Endothelial cell of umbilical vein (primary cell): ENCODE data around the gene KRT31. TPM values are rescaled to one million over a fixed set of nuclear protein-coding genes. Genes with fewer than 3 reads are reported as not detected.
"Not testable (repeated sequence)": the region's sequence is repeated elsewhere in the genome, so short reads cannot be mapped to it uniquely, and the experiment has no call there.

ENCODE experiments used
- BruUV-seq: library from RNA; stranded (reverse); fragments of 400-500 nt; replicated peaks from 2 replicates; lab custom pipeline; 2021; lab: Mats Ljungman, UMichigan
- CTCF ChIA-PET: fragments of 300-600, 350-600 bp; sonication (Branson Sonifier 250); formaldehyde crosslinking; loops from one replicate; lab custom pipeline; 2021; ENCODE audit warnings: antibody characterized with exemption, inconsistent platforms; lab: Charles Lee
- POLR2A ChIA-PET: fragments of 300-600, 350-600 bp; sonication (Branson Sonifier 250); formaldehyde crosslinking; loops from one replicate; lab custom pipeline; 2021; ENCODE audit warnings: antibody characterized with exemption, inconsistent platforms; lab: Charles Lee
- DNase-seq: peaks from one replicate; pipeline ENCODE4 v3.0.0-alpha.2; 2011; ENCODE audit warnings: low read depth, low spot score
- FAIRE-seq: peaks from 2 replicates; lab custom pipeline; 2011; peaks lifted over from hg19 to GRCh38; lab: Jason Lieb, UNC
- H2AFZ ChIP-seq: 2 replicates; pipeline ENCODE4 v1.6.0; 2012; ENCODE audit warnings: low read depth, low read length, control low read depth, inconsistent platforms
- H3K27ac ChIP-seq: 2 replicates; pipeline ENCODE4 v1.5.1; 2011; ENCODE audit warnings: low read depth, mild to moderate bottlenecking, control low read depth, low read length, moderate library complexity; ENCODE audit not compliant: insufficient read depth
- H3K27me3 ChIP-seq, 2 experiments: 2 replicates each; pipeline versions ENCODE4 v1.6.0 to v1.6.1; 2011; ENCODE audit warnings: low read length in 2 of 2, mixed read lengths in 1 of 2; ENCODE audit not compliant: control insufficient read depth in 2 of 2, insufficient read depth in 2 of 2
- H3K36me3 ChIP-seq, 2 experiments: 2 replicates in 1 of 2; 3 replicates in 1 of 2; pipeline ENCODE4 v1.5.1; 2011; ENCODE audit warnings: low read length in 2 of 2, mild to moderate bottlenecking in 1 of 2, moderate library complexity in 1 of 2; ENCODE audit not compliant: control insufficient read depth in 2 of 2, insufficient read depth in 2 of 2; ENCODE audit errors: extremely low read depth in 1 of 2
- H3K4me1 ChIP-seq: 3 replicates; pipeline ENCODE4 v1.5.1; 2011; ENCODE audit warnings: mild to moderate bottlenecking, low read length; ENCODE audit not compliant: control insufficient read depth, insufficient read depth; ENCODE audit errors: extremely low read depth
- H3K4me2 ChIP-seq: 2 replicates; pipeline ENCODE4 v1.6.1; 2011; ENCODE audit warnings: low read length, control low read depth, mixed read lengths; ENCODE audit not compliant: insufficient read depth
- H3K4me3 ChIP-seq, 3 experiments: fragments of 200-600 bp in 1 of 3; sonication (generic), shearing (Covaris generic) in 1 of 3; replicated peaks in 1 of 3; 2 replicates each; pipeline ENCODE4 v1.5.1; 2011 to 2016; ENCODE audit warnings: control low read depth in 3 of 3, low read length in 3 of 3, mild to moderate bottlenecking in 2 of 3, inconsistent platforms in 1 of 3, low read depth in 1 of 3, moderate library complexity in 1 of 3; ENCODE audit not compliant: insufficient read depth in 1 of 3
- H3K79me2 ChIP-seq: 2 replicates; pipeline ENCODE4 v1.6.0; 2012; ENCODE audit warnings: low read length, inconsistent platforms; ENCODE audit not compliant: control insufficient read depth, insufficient read depth
- H3K9ac ChIP-seq: replicated peaks from 2 replicates; pipeline ENCODE3; 2011; ENCODE audit warnings: low read length, control low read depth; ENCODE audit not compliant: insufficient read depth; ENCODE audit errors: extremely low read depth
- H3K9me1 ChIP-seq: replicated peaks from 3 replicates; pipeline ENCODE4 v1.6.0; 2011; ENCODE audit warnings: mild to moderate bottlenecking, low read length; ENCODE audit not compliant: control insufficient read depth, insufficient read depth; ENCODE audit errors: extremely low read depth
- H3K9me3 ChIP-seq: replicated peaks from 2 replicates; pipeline ENCODE4 v1.5.1; 2012; ENCODE audit warnings: low read length, inconsistent platforms; ENCODE audit not compliant: control insufficient read depth, insufficient read depth
- H4K20me1 ChIP-seq: replicated peaks from 2 replicates; pipeline ENCODE3; 2011; ENCODE audit warnings: mild to moderate bottlenecking, low read length; ENCODE audit not compliant: control insufficient read depth, insufficient read depth; ENCODE audit errors: extremely low read depth
- EZH2 ChIP-seq: IDR thresholded peaks from 2 replicates; pipeline ENCODE4 v1.6.1; 2012; ENCODE audit warnings: borderline replicate concordance, low read depth, mild to moderate bottlenecking, moderate library complexity, low read length, inconsistent platforms; ENCODE audit not compliant: severe bottlenecking
- FOS ChIP-seq: IDR thresholded peaks from 2 replicates; pipeline ENCODE4 v1.6.1; 2011; ENCODE audit warnings: mild to moderate bottlenecking, low read length, moderate library complexity, borderline replicate concordance; ENCODE audit not compliant: insufficient read depth
- GATA2 ChIP-seq: IDR thresholded peaks from 2 replicates; pipeline ENCODE4 v1.7.0; 2011; ENCODE audit warnings: low read depth, mild to moderate bottlenecking, moderate library complexity, mixed read lengths, low read length; ENCODE audit not compliant: insufficient read length, insufficient read depth
- JUN ChIP-seq: IDR thresholded peaks from 2 replicates; pipeline ENCODE4 v1.6.1; 2011; ENCODE audit warnings: borderline replicate concordance, low read depth; ENCODE audit not compliant: insufficient read length, insufficient read depth
- MYC ChIP-seq: IDR thresholded peaks from one replicate; pipeline ENCODE4 v1.6.1; 2011; ENCODE audit warnings: mild to moderate bottlenecking, low read depth, low read length
- POLR2A ChIP-seq: IDR thresholded peaks from 2 replicates; pipeline ENCODE4 v1.6.1; 2012; ENCODE audit warnings: low read depth, mild to moderate bottlenecking, control low read depth, low read length
- POLR2AphosphoS5 ChIP-seq: IDR thresholded peaks from 2 replicates; pipeline ENCODE4 v1.6.1; 2012; ENCODE audit warnings: low read depth, mild to moderate bottlenecking, control low read depth, low read length, moderate library complexity; ENCODE audit not compliant: insufficient read depth
- dilution Hi-C: fragments of 300-500 bp; cut with MboI; formaldehyde crosslinking; loops from one replicate; pipeline ENCODE4 v1.15.0; 2019; ENCODE audit warnings: low sequenced_read_pairs; ENCODE audit not compliant: extremely low pct_ligation_motif_present
- intact Hi-C: fragments of 100-400 bp; cut with micrococcal nuclease; formaldehyde crosslinking; loops from one replicate; pipeline ENCODE4 v1.10.0; 2022
- polyA plus RNA-seq, 4 experiments: library from polyadenylated mRNA; depleted of rRNA in 3 of 4; stranded (reverse) in 3 of 4; unstranded in 1 of 4; fragments of >200 nt; gene quantifications; 2 replicates each; pipeline versions ENCODE4 v1.2.1 to v1.2.3, GENCODE V29; 2011 to 2012; ENCODE audit warnings: missing spikeins in 1 of 4
- total RNA-seq: library from RNA; stranded (reverse); gene quantifications from 2 replicates; pipeline ENCODE4 v1.2.3, GENCODE V29; 2021
- TF ChIP-seq, protein P1 (sequence below), 2 donors: IDR thresholded peaks; 1 replicate in 1 of 2; 2 replicates in 1 of 2; pipeline ENCODE4 v1.5.1; 2011; ENCODE audit warnings: low read length in 2 of 2, mild to moderate bottlenecking in 2 of 2, moderate library complexity in 2 of 2, control low read depth in 1 of 2, inconsistent platforms in 1 of 2, low read depth in 1 of 2; ENCODE audit not compliant: insufficient read depth in 1 of 2; ENCODE audit errors: extremely low read depth in 1 of 2
- TF ChIP-seq, protein P2 (sequence below): IDR thresholded peaks from 2 replicates; pipeline ENCODE4 v1.6.1; 2011; ENCODE audit not compliant: insufficient read depth, insufficient read length

KRT31 gene
- total and polyA plus RNA-seq, 2 donors (not counting 3 experiments of a cell fraction or from before 2014, with no cell fraction given), result not detected

DNA sequence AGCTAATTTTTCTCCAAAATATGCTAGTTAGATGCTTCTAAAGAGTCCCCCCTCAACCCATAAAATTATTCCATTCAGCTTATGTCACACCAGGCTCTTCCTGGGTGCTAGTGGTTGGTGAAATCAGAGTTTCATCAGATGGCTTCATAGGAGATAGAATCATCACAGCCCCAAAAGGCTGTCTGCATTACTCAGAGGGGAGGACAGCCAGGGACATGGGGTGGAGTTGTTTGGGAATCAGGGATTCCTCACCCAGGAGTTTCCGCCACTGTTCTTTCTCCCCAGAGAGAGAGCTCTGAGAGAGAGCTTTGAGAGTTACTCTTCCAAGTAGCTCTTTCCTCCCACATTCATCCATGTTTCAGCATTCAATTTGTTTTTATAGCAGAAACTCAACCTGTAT, 15.0 kb downstream of the KRT31 start:
- H4K20me1 ChIP-seq, result no peaks in the 10 kb centered on the region
- DNase-seq, result no peak
- no peaks in the 10 kb centered on the region for H3K9me1 ChIP-seq
- dilution Hi-C loops, result no loop called here
- no peaks in the 10 kb centered on the region for H3K9me3 ChIP-seq
- H3K36me3 ChIP-seq, result no peaks in the 10 kb centered on the region
- H3K27me3 ChIP-seq, result peaks cover 0 to under 1% of the 10 kb centered on the region in 2 experiments
- no peak overlapping the region for H3K4me3 ChIP-seq
- H3K27ac ChIP-seq, result no peak overlapping the region
- ChIA-PET POLR2A (no interaction called here), CTCF (no interaction called here)
- no peak for FAIRE-seq
- no peaks in the 10 kb centered on the region for H3K4me1 ChIP-seq
- intact Hi-C loops, result no loop called here
- no peaks in the 10 kb centered on the region for H3K79me2 ChIP-seq
- no TSS peak for BruUV-seq
- H3K9ac ChIP-seq, result no peak overlapping the region
- TF ChIP-seq MYC (no peak), GATA2 (no peak), EZH2 (no peak), JUN (no peak), POLR2A (no peak), POLR2AphosphoS5 (no peak), FOS (no peak)
- TF ChIP-seq, protein P1, sequence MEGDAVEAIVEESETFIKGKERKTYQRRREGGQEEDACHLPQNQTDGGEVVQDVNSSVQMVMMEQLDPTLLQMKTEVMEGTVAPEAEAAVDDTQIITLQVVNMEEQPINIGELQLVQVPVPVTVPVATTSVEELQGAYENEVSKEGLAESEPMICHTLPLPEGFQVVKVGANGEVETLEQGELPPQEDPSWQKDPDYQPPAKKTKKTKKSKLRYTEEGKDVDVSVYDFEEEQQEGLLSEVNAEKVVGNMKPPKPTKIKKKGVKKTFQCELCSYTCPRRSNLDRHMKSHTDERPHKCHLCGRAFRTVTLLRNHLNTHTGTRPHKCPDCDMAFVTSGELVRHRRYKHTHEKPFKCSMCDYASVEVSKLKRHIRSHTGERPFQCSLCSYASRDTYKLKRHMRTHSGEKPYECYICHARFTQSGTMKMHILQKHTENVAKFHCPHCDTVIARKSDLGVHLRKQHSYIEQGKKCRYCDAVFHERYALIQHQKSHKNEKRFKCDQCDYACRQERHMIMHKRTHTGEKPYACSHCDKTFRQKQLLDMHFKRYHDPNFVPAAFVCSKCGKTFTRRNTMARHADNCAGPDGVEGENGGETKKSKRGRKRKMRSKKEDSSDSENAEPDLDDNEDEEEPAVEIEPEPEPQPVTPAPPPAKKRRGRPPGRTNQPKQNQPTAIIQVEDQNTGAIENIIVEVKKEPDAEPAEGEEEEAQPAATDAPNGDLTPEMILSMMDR (IDR thresholded peaks at IDR 0.05; ENCODE audit: extremely low read depth in 1 of 2, insufficient read depth in 1 of 2, low read depth in 1 of 2, low read length in 2 of 2), result no peak
- TF ChIP-seq, protein P2, sequence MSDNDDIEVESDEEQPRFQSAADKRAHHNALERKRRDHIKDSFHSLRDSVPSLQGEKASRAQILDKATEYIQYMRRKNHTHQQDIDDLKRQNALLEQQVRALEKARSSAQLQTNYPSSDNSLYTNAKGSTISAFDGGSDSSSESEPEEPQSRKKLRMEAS, result no peak
- no peak overlapping the region for H3K4me2 ChIP-seq
- no peak overlapping the region for H2AFZ ChIP-seq

DNA sequence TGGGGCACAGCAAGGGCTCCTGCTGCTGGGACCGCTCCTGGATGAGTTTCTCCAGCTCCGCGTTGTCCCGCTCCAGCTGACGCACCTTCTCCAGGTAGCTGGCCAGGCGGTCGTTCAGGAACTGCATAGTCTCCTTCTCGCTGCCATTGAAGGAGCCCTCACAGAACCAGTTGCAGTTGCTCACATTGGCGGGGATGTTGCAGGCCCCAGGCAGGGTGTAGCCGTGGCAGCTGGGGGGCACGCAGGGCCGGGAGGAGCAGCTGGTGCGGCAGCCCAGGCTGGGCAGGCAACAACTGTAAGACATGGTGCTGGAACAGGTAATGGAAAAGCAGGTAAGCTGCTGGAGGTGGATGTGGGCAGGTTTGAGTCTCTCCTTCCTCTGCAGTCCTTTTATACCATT, 15.5 kb downstream of the KRT31 start, which contains the start of gene KRT34:
Gene KRT34, minus strand, starts transcription at position 364 of the 400 bp plus-strand sequence. Its CDS starts 60 bp downstream, at position 304.
- BruUV-seq, H3K79me2 ChIP-seq, H3K4me1 ChIP-seq, H4K20me1 ChIP-seq, H2AFZ ChIP-seq, H3K4me3 ChIP-seq, H3K36me3 ChIP-seq, H3K9me3 ChIP-seq, dilution Hi-C loops, POLR2A ChIA-PET, H3K9ac ChIP-seq, FAIRE-seq, H3K4me2 ChIP-seq, CTCF ChIA-PET, H3K9me1 ChIP-seq, intact Hi-C loops, H3K27ac ChIP-seq, H3K27me3 ChIP-seq, DNase-seq: not testable (repeated sequence)

DNA sequence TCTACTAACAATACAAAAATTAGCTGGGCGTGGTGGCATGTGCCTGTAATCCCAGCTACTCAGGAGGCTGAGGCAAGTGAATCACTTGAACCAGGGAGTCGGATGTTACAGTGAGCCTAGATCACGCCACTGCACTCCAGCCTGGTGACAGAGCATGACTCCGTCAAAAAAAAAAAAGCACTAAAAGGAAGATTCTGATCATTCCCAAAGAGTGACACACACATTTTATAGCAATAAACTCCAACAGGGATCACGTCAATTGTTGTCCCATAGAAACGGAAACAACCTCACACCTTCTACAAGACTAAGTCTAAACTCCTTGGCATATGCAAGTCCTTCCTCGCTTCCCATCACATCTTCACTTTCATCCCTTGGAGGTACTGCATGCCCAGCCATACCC, 17.3 kb downstream of the KRT31 start:
- POLR2A ChIA-PET, CTCF ChIA-PET, DNase-seq, H3K9me3 ChIP-seq, H4K20me1 ChIP-seq, H3K79me2 ChIP-seq, BruUV-seq, H3K36me3 ChIP-seq, H3K4me2 ChIP-seq, H3K9me1 ChIP-seq, H3K9ac ChIP-seq, H3K4me1 ChIP-seq, intact Hi-C loops, FAIRE-seq, H3K4me3 ChIP-seq, dilution Hi-C loops, H3K27ac ChIP-seq, H3K27me3 ChIP-seq, H2AFZ ChIP-seq: not testable (repeated sequence)
